ENCODE measurements around the gene SLC22A7.

DNA sequence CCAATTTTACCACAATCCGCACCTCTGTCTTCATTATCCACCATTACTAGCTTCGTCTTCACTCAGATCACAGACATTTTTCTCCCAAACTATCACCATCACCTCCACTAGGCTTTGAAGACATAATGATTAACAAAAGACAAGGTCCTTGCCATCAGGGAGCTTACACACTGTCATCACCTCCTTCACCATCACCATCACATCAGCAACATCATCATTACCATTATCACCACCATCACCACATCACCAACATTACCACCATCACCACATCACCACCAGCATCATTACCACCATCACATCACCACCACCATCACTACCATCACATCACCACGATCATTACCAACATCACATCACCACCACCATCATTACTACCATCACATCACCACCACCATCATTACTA is 4.4 kb upstream of the SLC22A7 start:
- no peak for TF ChIP-seq CTCF (conservative IDR thresholded peaks at IDR 0.05; ENCODE audit: low read depth in 2 of 2)
- no peak for TF ChIP-seq POLR2AphosphoS5 (IDR thresholded peaks at IDR 0.05; ENCODE audit: low read depth)
- TF ChIP-seq EZH2 (IDR thresholded peaks at IDR 0.05; ENCODE audit: low read depth, unreplicated experiment) = no peak
- TF ChIP-seq, protein P1, sequence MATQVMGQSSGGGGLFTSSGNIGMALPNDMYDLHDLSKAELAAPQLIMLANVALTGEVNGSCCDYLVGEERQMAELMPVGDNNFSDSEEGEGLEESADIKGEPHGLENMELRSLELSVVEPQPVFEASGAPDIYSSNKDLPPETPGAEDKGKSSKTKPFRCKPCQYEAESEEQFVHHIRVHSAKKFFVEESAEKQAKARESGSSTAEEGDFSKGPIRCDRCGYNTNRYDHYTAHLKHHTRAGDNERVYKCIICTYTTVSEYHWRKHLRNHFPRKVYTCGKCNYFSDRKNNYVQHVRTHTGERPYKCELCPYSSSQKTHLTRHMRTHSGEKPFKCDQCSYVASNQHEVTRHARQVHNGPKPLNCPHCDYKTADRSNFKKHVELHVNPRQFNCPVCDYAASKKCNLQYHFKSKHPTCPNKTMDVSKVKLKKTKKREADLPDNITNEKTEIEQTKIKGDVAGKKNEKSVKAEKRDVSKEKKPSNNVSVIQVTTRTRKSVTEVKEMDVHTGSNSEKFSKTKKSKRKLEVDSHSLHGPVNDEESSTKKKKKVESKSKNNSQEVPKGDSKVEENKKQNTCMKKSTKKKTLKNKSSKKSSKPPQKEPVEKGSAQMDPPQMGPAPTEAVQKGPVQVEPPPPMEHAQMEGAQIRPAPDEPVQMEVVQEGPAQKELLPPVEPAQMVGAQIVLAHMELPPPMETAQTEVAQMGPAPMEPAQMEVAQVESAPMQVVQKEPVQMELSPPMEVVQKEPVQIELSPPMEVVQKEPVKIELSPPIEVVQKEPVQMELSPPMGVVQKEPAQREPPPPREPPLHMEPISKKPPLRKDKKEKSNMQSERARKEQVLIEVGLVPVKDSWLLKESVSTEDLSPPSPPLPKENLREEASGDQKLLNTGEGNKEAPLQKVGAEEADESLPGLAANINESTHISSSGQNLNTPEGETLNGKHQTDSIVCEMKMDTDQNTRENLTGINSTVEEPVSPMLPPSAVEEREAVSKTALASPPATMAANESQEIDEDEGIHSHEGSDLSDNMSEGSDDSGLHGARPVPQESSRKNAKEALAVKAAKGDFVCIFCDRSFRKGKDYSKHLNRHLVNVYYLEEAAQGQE (IDR thresholded peaks at IDR 0.05; ENCODE audit: unreplicated experiment) = no peak
- TF ChIP-seq JUNB (IDR thresholded peaks at IDR 0.05; ENCODE audit: unreplicated experiment) = no peak
- TF ChIP-seq CREB1 (CRISPR knock-in tag; IDR thresholded peaks at IDR 0.05; ENCODE audit: low read depth) = no peak
- TF ChIP-seq EZH2phosphoT487 (IDR thresholded peaks at IDR 0.05; ENCODE audit: unreplicated experiment) = no peak
- no peak for TF ChIP-seq NANOG (IDR thresholded peaks at IDR 0.05; ENCODE audit: borderline replicate concordance)
- TF ChIP-seq STAT1 (IDR thresholded peaks at IDR 0.05; ENCODE audit: unreplicated experiment) = no peak
- TF ChIP-seq, protein P2, sequence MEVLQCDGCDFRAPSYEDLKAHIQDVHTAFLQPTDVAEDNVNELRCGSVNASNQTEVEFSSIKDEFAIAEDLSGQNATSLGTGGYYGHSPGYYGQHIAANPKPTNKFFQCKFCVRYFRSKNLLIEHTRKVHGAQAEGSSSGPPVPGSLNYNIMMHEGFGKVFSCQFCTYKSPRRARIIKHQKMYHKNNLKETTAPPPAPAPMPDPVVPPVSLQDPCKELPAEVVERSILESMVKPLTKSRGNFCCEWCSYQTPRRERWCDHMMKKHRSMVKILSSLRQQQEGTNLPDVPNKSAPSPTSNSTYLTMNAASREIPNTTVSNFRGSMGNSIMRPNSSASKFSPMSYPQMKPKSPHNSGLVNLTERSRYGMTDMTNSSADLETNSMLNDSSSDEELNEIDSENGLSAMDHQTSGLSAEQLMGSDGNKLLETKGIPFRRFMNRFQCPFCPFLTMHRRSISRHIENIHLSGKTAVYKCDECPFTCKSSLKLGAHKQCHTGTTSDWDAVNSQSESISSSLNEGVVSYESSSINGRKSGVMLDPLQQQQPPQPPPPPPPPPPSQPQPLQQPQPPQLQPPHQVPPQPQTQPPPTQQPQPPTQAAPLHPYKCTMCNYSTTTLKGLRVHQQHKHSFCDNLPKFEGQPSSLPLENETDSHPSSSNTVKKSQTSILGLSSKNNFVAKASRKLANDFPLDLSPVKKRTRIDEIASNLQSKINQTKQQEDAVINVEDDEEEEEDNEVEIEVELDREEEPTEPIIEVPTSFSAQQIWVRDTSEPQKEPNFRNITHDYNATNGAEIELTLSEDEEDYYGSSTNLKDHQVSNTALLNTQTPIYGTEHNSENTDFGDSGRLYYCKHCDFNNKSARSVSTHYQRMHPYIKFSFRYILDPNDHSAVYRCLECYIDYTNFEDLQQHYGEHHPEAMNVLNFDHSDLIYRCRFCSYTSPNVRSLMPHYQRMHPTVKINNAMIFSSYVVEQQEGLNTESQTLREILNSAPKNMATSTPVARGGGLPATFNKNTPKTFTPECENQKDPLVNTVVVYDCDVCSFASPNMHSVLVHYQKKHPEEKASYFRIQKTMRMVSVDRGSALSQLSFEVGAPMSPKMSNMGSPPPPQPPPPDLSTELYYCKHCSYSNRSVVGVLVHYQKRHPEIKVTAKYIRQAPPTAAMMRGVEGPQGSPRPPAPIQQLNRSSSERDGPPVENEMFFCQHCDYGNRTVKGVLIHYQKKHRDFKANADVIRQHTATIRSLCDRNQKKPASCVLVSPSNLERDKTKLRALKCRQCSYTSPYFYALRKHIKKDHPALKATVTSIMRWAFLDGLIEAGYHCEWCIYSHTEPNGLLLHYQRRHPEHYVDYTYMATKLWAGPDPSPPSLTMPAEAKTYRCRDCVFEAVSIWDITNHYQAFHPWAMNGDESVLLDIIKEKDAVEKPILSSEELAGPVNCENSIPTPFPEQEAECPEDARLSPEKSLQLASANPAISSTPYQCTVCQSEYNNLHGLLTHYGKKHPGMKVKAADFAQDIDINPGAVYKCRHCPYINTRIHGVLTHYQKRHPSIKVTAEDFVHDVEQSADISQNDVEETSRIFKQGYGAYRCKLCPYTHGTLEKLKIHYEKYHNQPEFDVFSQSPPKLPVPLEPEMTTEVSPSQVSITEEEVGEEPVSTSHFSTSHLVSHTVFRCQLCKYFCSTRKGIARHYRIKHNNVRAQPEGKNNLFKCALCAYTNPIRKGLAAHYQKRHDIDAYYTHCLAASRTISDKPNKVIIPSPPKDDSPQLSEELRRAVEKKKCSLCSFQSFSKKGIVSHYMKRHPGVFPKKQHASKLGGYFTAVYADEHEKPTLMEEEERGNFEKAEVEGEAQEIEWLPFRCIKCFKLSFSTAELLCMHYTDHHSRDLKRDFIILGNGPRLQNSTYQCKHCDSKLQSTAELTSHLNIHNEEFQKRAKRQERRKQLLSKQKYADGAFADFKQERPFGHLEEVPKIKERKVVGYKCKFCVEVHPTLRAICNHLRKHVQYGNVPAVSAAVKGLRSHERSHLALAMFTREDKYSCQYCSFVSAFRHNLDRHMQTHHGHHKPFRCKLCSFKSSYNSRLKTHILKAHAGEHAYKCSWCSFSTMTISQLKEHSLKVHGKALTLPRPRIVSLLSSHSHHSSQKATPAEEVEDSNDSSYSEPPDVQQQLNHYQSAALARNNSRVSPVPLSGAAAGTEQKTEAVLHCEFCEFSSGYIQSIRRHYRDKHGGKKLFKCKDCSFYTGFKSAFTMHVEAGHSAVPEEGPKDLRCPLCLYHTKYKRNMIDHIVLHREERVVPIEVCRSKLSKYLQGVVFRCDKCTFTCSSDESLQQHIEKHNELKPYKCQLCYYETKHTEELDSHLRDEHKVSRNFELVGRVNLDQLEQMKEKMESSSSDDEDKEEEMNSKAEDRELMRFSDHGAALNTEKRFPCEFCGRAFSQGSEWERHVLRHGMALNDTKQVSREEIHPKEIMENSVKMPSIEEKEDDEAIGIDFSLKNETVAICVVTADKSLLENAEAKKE (CRISPR knock-in tag; IDR thresholded peaks at IDR 0.05) = no peak
